Measurements from ENCODE around the gene WNK1. TPM values are rescaled to one million over a fixed set of nuclear protein-coding genes. Genes with fewer than 3 reads are reported as not detected.

Gene WNK1
- total and polyA plus RNA-seq, 2 of the 8 experiments (the other 6 are each of a cell fraction or from before 2014, with no cell fraction given) = 88.2 to 157 TPM

DNA sequence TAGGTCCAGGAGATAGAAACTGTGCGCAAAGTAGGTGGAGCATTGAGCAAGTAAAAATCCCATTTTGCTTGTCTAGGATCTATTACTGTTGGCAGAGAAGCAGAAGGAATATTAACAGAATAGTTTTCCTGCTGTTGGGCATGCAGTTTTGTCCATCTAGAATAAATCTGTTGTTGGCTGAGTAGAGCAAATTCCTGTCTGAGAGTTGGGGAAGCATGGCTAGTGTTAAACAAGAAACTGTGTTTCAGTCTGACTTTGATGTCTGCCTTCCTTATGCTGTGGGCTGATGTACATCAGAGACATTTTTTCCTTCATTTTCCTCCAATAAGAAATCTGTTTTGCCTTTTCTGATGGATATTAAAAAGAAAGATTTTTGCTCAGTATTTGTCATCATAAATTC is 99.0 kb downstream of the WNK1 start:
- Histone ChIP-seq H3K9me3 (ENCODE audit: insufficient read depth in 2 of 2, low read depth in 1 of 2, low read length in 1 of 2) (no peaks in the 10 kb centered on the region), H3K36me3 (ENCODE audit: control insufficient read depth in 2 of 4, insufficient read depth in 4 of 4, low read length in 3 of 4) (no peaks in the 10 kb centered on the region; a peak in 1 of 8 replicates), H4K20me1 (replicated peaks in 1 of 2; ENCODE audit: control insufficient read depth in 1 of 2, insufficient read depth in 2 of 2, low read length in 2 of 2) (no peaks in the 10 kb centered on the region), H3K27me3 (replicated peaks in 1 of 4; ENCODE audit: control insufficient read depth in 3 of 4, extremely low read depth in 1 of 4, insufficient read depth in 3 of 4, low read length in 3 of 4) (peaks cover 0 to 1% (median 0%) of the 10 kb centered on the region in 4 experiments; a peak in 1 of 7 replicates), H3K27ac (ENCODE audit: low read depth, low read length) (no peak overlapping the region), H3K18ac (ENCODE audit: extremely low read depth, low read length) (no peak overlapping the region), H4K91ac (replicated peaks; ENCODE audit: insufficient read length, low read length) (no peak overlapping the region), H3K9ac (replicated peaks in 1 of 4; ENCODE audit: extremely low read depth in 1 of 4, low read depth in 3 of 4, low read length in 3 of 4) (no peak overlapping the region), H3K56ac (replicated peaks; ENCODE audit: insufficient read length, low read depth, low read length) (no peak overlapping the region), H4K5ac (ENCODE audit: insufficient read length, low read depth, low read length) (no peak overlapping the region), H2BK15ac (ENCODE audit: low read length) (no peak overlapping the region), H3K23me2 (ENCODE audit: low read depth, low read length) (no peaks in the 10 kb centered on the region), H4K8ac (ENCODE audit: extremely low read depth, insufficient read depth, low read length) (no peak overlapping the region), H2AK5ac (ENCODE audit: low read depth, low read length) (no peak overlapping the region), H3K4me1 (replicated peaks in 1 of 4; ENCODE audit: control insufficient read depth in 3 of 4, insufficient read depth in 4 of 4, low read length in 3 of 4) (no peaks in the 10 kb centered on the region), H2AFZ (ENCODE audit: low read length) (no peak overlapping the region), H3K79me2 (ENCODE audit: control insufficient read depth in 1 of 2, insufficient read depth in 2 of 2, low read length in 2 of 2) (peaks cover 0 to 24% of the 10 kb centered on the region in 2 experiments; a peak in 2 of 4 replicates), H3K14ac (ENCODE audit: insufficient read length) (no peak overlapping the region), H2BK20ac (ENCODE audit: low read length) (no peak overlapping the region), H3K79me1 (ENCODE audit: low read depth, low read length) (no peaks in the 10 kb centered on the region), H2BK5ac (ENCODE audit: low read depth, low read length) (no peak overlapping the region), H2BK120ac (replicated peaks; ENCODE audit: low read depth, low read length) (no peak overlapping the region), H2BK12ac (ENCODE audit: low read depth, low read length) (no peak overlapping the region), H3K4ac (replicated peaks; ENCODE audit: insufficient read length, low read depth, low read length) (no peak overlapping the region), H3K4me2 (ENCODE audit: insufficient read depth in 1 of 2, low read depth in 2 of 2, low read length in 2 of 2) (no peak overlapping the region), H3K4me3 (ENCODE audit: extremely low read depth in 1 of 4, insufficient read depth in 2 of 4, low read depth in 3 of 4, low read length in 4 of 4) (no peak overlapping the region), H3K23ac (ENCODE audit: insufficient read length) (no peak overlapping the region)
- ChIA-PET POLR2A (ENCODE audit: partially characterized antibody) (no interaction called here), CTCF (ENCODE audit: partially characterized antibody) (no interaction called here)
- no peak for DNase-seq (ENCODE audit: low read depth in 1 of 2, low spot score in 2 of 2)
- TF ChIP-seq JUND (IDR thresholded peaks at IDR 0.05; ENCODE audit: low read length) = no peak
- TF ChIP-seq CHD1 (IDR thresholded peaks at IDR 0.05; ENCODE audit: low read depth, low read length) = no peak
- TF ChIP-seq RFX5 (IDR thresholded peaks at IDR 0.05; ENCODE audit: borderline replicate concordance, low read depth, low read length) = no peak
- TF ChIP-seq, protein P1, sequence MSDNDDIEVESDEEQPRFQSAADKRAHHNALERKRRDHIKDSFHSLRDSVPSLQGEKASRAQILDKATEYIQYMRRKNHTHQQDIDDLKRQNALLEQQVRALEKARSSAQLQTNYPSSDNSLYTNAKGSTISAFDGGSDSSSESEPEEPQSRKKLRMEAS (IDR thresholded peaks at IDR 0.05) = no peak
- no peak for TF ChIP-seq CBX5 (IDR thresholded peaks at IDR 0.05; ENCODE audit: low read depth, low read length)
- no peak for TF ChIP-seq FOSL1 (IDR thresholded peaks at IDR 0.05; ENCODE audit: insufficient read depth, low read depth, low read length)
- no peak for TF ChIP-seq SAP30 (IDR thresholded peaks at IDR 0.05; ENCODE audit: insufficient read depth, insufficient replicate concordance, low read length)
- TF ChIP-seq, protein P2, sequence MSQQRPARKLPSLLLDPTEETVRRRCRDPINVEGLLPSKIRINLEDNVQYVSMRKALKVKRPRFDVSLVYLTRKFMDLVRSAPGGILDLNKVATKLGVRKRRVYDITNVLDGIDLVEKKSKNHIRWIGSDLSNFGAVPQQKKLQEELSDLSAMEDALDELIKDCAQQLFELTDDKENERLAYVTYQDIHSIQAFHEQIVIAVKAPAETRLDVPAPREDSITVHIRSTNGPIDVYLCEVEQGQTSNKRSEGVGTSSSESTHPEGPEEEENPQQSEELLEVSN (IDR thresholded peaks at IDR 0.05) = no peak
- TF ChIP-seq EGR1 (IDR thresholded peaks at IDR 0.05; ENCODE audit: borderline replicate concordance, low read depth, low read length) = no peak
- TF ChIP-seq BCL11A (IDR thresholded peaks at IDR 0.05; ENCODE audit: low read depth in 2 of 2, low read length in 2 of 2) = no peak
- 100% methylated on average over 1 of the region's 1 CpG; no CpG with 5 or more reads in 1 of the 2 experiments for WGBS, 2 experiments (ENCODE audit: extremely low coverage in 1 of 2, insufficient coverage in 1 of 2, insufficient read length in 1 of 2, insufficient replicate concordance in 2 of 2, low coverage in 1 of 2, low lambda C conversion rate in 2 of 2, missing lambda C conversion rate in 1 of 2)
- FAIRE-seq = no peak

All from H1 (cell line).